Large intestine (tissue), 3 donors: ENCODE results near the gene GRXCR1. TPM values are rescaled to one million over a fixed set of nuclear protein-coding genes. Genes with fewer than 3 reads are reported as not detected.

ENCODE experiments used
- DNase-seq, 2 donors: peaks; one replicate each; pipeline versions ENCODE4 v3.0.0 to v3.0.0-alpha.2; 2013
- H3K27ac ChIP-seq: one replicate; pipeline ENCODE4 v1.5.1; 2013; ENCODE audit warnings: low read length
- H3K27me3 ChIP-seq: 2 replicates; pipeline ENCODE4 v1.6.1; 2013; ENCODE audit warnings: low read length; ENCODE audit not compliant: control insufficient read depth, insufficient read depth
- H3K36me3 ChIP-seq: 2 replicates; pipeline ENCODE4 v1.6.1; 2013; ENCODE audit warnings: low read length; ENCODE audit not compliant: control insufficient read depth, insufficient read depth
- H3K4me1 ChIP-seq: one replicate; pipeline ENCODE4 v1.6.1; 2013; ENCODE audit warnings: low read length; ENCODE audit not compliant: control insufficient read depth, insufficient read depth
- H3K4me3 ChIP-seq: one replicate; pipeline ENCODE4 v1.5.1; 2013; ENCODE audit warnings: low read length
- H3K9me3 ChIP-seq: one replicate; pipeline ENCODE4 v1.6.1; 2013; ENCODE audit warnings: mild to moderate bottlenecking, low read depth, low read length, moderate library complexity; ENCODE audit not compliant: control insufficient read depth
- WGBS: methylation state at CpG from one replicate; pipeline ENCODE4 v1.1.5; 2013; ENCODE audit warnings: low lambda C conversion rate; ENCODE audit not compliant: insufficient coverage; 5-methylcytosine and 5-hydroxymethylcytosine counted together
- polyA plus RNA-seq: library from polyadenylated mRNA; unstranded; fragments of 120-200 nt; gene quantifications from one replicate; pipeline ENCODE4 v1.2.1, GENCODE V29; 2013

The GRXCR1 gene
- polyA plus RNA-seq, 1 donor: not detected

- WGBS: 20% methylated on average over 3 of the region's 6 CpGs
- Histone ChIP-seq H3K4me3 (no peak overlapping the region), H3K27me3 (no peaks in the 10 kb centered on the region), H3K36me3 (no peaks in the 10 kb centered on the region), H3K4me1 (no peaks in the 10 kb centered on the region), H3K9me3 (no peaks in the 10 kb centered on the region), H3K27ac (no peak overlapping the region)
- no peak for DNase-seq
Observed at GRCh38 chr4:42995343-42995944, 102.9 kb downstream of the GRXCR1 start.

GRCh38 chr4:43008793-43009192 lies 116.3 kb downstream of the GRXCR1 start:
- Histone ChIP-seq H3K36me3 (no peaks in the 10 kb centered on the region), H3K4me1 (no peaks in the 10 kb centered on the region), H3K9me3 (peaks cover 3% of the 10 kb centered on the region), H3K27me3 (no peaks in the 10 kb centered on the region), H3K4me3 (no peak overlapping the region), H3K27ac (no peak overlapping the region)
- DNase-seq: no peak
- WGBS: 100% methylated on average over 1 of the region's 1 CpG

GRCh38 chr4:43014256-43014655 lies 121.7 kb downstream of the GRXCR1 start:
- Histone ChIP-seq H3K4me3 (no peak overlapping the region), H3K36me3 (no peaks in the 10 kb centered on the region), H3K4me1 (no peaks in the 10 kb centered on the region), H3K27ac (no peak overlapping the region), H3K27me3 (no peaks in the 10 kb centered on the region), H3K9me3 (no peaks in the 10 kb centered on the region)
- no peak for DNase-seq
- WGBS: no CpG with 5 or more reads among the region's 4 CpGs

GRCh38 chr4:43041632-43042031 lies 149.1 kb downstream of the GRXCR1 start:
- Histone ChIP-seq H3K27me3 (no peaks in the 10 kb centered on the region), H3K36me3 (no peaks in the 10 kb centered on the region), H3K9me3 (no peaks in the 10 kb centered on the region), H3K27ac (no peak overlapping the region), H3K4me3 (no peak overlapping the region), H3K4me1 (no peaks in the 10 kb centered on the region)
- no peak for DNase-seq
- no CpG with 5 or more reads among the region's 1 CpG for WGBS

- DNase-seq: no peak
- H3K9me3 ChIP-seq: no peaks in the 10 kb centered on the region
- WGBS: 100% methylated on average over 1 of the region's 1 CpG
- H3K27ac ChIP-seq: no peak overlapping the region
- H3K4me3 ChIP-seq: no peak overlapping the region
- H3K27me3 ChIP-seq: no peaks in the 10 kb centered on the region
- H3K36me3 ChIP-seq: no peaks in the 10 kb centered on the region
- no peaks in the 10 kb centered on the region for H3K4me1 ChIP-seq
Observed at GRCh38 chr4:43047058-43047457, 154.5 kb downstream of the GRXCR1 start.

GRCh38 chr4:43048570-43048969 lies 156.1 kb downstream of the GRXCR1 start:
- Histone ChIP-seq H3K27me3 (no peaks in the 10 kb centered on the region), H3K36me3 (no peaks in the 10 kb centered on the region), H3K4me1 (no peaks in the 10 kb centered on the region), H3K27ac (no peak overlapping the region), H3K4me3 (no peak overlapping the region), H3K9me3 (no peaks in the 10 kb centered on the region)
- 100% methylated on average over 1 of the region's 5 CpGs for WGBS
- no peak for DNase-seq

GRCh38 chr4:43049326-43049725 lies 156.8 kb downstream of the GRXCR1 start:
- Histone ChIP-seq H3K27ac (no peak overlapping the region), H3K27me3 (no peaks in the 10 kb centered on the region), H3K4me3 (no peak overlapping the region), H3K4me1 (no peaks in the 10 kb centered on the region), H3K9me3 (no peaks in the 10 kb centered on the region), H3K36me3 (no peaks in the 10 kb centered on the region)
- no peak for DNase-seq

- no peaks in the 10 kb centered on the region for H3K4me1 ChIP-seq
Observed at GRCh38 chr4:43066415-43066814, 173.9 kb downstream of the GRXCR1 start.

GRCh38 chr4:43071069-43071468 lies 178.6 kb downstream of the GRXCR1 start:
- no peak overlapping the region for H3K4me3 ChIP-seq
- H3K27ac ChIP-seq: no peak overlapping the region
- no peaks in the 10 kb centered on the region for H3K27me3 ChIP-seq
- DNase-seq: no peak
- no CpG with 5 or more reads among the region's 6 CpGs for WGBS
- H3K4me1 ChIP-seq: no peaks in the 10 kb centered on the region
- H3K36me3 ChIP-seq: no peaks in the 10 kb centered on the region
- H3K9me3 ChIP-seq: no peaks in the 10 kb centered on the region

More at GRCh38 chr4:43066415-43066814, 173.9 kb downstream of the GRXCR1 start:
- no peak overlapping the region for H3K4me3 ChIP-seq
- no peaks in the 10 kb centered on the region for H3K36me3 ChIP-seq
- no peaks in the 10 kb centered on the region for H3K27me3 ChIP-seq
- no peak overlapping the region for H3K27ac ChIP-seq
- H3K9me3 ChIP-seq: no peaks in the 10 kb centered on the region
- DNase-seq: no peak
